DMS153 treated with DMSO at 0.1 percent for 48 hours (cell line): Measurements from ENCODE around the gene MYBPC1.
"Not testable (repeated sequence)": the region's sequence is repeated elsewhere in the genome, so short reads cannot be mapped to it uniquely, and the experiment has no call there.

Source experiments
- DNase-seq: peaks from one replicate; lab custom pipeline; 2025; ENCODE audit not compliant: unreplicated experiment; lab: John Stamatoyannopoulos, UW

Gene MYBPC1, protein sequence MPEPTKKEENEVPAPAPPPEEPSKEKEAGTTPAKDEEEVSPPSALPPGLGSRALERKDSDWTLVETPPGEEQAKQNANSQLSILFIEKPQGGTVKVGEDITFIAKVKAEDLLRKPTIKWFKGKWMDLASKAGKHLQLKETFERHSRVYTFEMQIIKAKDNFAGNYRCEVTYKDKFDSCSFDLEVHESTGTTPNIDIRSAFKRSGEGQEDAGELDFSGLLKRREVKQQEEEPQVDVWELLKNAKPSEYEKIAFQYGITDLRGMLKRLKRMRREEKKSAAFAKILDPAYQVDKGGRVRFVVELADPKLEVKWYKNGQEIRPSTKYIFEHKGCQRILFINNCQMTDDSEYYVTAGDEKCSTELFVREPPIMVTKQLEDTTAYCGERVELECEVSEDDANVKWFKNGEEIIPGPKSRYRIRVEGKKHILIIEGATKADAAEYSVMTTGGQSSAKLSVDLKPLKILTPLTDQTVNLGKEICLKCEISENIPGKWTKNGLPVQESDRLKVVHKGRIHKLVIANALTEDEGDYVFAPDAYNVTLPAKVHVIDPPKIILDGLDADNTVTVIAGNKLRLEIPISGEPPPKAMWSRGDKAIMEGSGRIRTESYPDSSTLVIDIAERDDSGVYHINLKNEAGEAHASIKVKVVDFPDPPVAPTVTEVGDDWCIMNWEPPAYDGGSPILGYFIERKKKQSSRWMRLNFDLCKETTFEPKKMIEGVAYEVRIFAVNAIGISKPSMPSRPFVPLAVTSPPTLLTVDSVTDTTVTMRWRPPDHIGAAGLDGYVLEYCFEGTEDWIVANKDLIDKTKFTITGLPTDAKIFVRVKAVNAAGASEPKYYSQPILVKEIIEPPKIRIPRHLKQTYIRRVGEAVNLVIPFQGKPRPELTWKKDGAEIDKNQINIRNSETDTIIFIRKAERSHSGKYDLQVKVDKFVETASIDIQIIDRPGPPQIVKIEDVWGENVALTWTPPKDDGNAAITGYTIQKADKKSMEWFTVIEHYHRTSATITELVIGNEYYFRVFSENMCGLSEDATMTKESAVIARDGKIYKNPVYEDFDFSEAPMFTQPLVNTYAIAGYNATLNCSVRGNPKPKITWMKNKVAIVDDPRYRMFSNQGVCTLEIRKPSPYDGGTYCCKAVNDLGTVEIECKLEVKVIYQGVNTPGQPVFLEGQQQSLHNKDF

DNA sequence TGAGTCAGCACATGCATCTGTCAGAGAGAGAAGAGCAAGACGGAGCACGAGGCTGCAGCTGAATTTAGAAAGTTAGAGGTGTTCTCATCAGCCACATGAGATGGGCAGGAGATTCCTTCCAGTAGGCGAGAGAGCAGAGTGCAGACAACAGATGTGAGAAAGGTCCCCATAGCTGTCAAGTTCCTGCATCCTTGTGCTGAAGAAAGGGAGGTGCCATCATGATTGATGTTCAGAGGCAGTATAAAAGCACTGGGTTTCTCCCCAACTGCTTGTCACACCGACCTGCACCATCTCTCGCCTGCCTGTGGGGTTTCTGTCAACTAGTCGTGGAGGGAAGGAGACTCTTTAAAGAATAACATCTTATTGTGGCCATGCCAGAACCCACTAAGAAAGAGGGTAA, at the start of gene MYBPC1:
Gene MYBPC1, plus strand, starts transcription at position 272 of the 400 bp plus-strand sequence. Its CDS starts 100 bp downstream, at position 372.
- DNase-seq, result no peak

DNA sequence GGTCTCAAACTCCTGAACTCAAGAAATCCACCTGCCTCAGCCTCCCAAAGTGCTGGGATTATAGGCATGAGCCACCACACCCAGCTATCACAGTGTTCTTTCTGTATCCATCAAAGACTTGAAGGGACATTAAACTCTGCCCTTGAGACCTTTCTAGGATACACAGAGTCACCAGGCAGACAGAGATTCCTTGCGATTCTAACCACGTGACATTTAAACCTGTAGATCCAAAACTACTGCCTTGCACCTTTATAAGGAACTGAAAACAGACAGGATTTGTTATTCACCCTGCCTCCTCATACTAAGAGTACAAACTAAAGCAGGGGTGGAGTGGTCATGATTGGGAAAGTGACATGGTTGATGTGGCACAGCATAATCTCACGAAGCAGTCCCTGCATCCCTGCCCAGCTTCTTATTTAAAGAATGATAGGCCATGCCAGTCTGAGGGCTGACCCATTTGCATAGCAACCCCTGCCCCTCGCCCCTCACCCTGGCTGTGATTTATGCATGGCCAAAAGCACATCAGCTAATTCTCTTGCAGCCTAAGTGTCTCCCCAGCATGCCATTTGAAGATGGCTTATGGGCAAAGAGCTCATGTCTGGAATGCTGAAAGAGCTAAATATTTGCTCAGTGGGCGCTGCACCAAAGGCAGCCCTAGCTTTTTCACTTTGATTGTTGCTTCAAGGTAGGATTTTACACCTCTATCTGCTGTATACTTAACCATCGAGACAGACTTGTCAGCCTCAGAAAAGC, 43.2 kb upstream of the MYBPC1 start:
- DNase-seq, result no peak

DNA sequence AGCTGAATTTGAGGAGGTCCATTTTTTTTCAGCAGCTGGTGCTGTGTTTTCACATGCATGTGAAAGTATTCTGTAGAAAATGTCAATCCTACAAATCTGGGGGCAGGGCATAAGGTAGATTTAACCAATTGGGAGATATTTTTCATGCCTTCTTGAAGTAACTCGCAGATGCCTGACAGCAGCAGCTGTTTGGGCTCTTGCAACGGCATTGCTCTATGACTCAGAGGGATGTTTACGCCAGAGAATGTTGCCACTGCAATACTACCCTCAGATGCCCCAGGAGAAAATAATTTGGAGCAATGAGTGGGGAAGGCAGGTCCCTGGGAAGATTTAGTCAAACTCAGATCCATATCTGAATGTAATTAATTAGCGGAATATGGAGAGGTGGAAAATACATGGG, 42.5 kb upstream of the MYBPC1 start:
- no peak for DNase-seq

DNA sequence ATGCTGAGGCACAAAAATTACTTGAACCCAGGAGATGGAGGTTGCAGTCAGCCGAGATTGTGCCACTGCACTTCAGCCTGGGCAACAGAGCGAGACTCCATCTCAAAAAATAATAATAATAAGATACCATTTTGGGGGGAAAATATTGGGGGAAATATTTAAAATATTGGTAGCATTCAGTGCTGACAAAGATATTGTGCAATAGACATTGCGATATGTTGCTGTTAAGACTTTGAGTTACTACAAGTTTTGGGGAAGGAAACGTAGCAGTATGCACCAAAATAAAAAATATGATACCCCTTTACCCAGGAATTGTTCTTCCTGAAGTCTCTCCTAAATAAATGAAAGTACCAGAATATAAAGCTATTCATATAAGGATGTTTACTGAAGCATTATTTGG, 37.7 kb upstream of the MYBPC1 start:
- DNase-seq, result no peak

DNA sequence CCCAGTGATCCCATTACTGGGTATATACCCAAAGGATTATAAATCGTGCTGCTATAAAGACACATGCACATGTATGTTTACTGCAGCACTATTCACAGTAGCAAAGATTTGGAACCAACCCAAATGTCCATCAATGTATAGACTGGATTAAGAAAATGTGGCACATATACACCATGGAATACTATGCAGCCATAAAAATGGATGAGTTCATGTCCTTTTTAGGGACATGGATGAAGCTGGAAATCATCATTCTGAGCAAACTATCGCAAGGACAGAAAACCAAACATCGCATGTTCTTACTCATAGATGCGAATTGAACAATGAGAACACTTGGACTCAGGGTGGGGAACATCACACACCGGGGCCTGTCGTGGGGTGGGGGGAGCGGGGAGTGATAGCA, 36.0 kb upstream of the MYBPC1 start:
- not testable (repeated sequence) for DNase-seq

DNA sequence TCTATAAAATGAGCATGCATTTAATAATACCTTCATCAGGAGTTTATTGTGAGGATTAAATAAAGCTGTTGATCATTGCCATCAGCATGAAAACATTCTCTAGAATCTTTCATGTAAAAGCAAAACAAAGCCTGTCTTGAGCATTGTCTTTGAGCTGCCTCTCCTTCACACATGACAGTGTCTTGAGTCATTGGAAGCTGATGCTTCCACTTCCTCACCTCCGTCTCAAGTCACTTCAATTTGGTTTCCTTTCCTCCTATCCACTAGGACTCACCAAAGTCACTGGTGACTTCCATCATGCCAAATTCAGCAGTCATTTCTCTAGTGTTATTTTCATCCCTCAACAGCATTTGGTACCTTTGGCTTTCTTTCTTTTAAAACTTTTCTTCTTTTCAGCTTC, 31.6 kb upstream of the MYBPC1 start:
- DNase-seq, result no peak

DNA sequence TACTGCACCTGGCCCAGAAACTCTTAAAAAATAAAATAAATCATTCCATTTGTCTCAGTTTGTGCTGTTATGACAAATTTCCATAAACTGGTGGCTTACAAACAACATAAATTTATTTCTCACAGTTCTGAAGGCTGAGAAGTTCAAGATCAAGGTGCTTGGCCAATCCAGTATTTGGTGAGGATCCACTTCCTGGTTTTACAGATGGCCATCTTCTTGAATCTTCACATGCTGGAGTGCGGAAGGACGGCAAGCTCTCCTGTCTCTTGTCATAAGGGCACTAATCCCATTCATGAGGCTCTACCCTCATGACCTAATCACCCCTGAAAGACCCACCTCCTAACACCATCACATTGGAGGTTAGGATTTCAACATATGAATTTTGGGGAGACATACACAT, 29.9 kb upstream of the MYBPC1 start:
- DNase-seq, result no peak

DNA sequence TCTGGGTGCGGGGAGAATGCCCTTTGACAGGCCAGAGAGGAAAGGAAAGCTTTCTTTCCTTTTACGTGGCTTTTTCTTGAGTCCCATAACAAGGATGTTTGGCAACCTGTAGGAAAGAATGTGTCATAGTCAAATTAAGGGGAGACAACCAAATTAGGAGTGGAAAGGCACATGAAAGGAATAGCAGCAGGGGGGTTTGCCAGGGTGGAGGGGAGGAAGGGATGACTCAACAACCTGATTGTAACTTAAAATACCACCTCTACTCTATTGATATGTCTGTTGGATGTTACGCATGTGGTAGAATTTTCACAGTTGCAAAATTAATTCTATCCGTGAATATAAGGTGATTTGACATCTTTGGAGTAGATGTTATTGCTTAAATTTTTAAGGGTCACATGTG, 28.5 kb upstream of the MYBPC1 start:
- no peak for DNase-seq

DNA sequence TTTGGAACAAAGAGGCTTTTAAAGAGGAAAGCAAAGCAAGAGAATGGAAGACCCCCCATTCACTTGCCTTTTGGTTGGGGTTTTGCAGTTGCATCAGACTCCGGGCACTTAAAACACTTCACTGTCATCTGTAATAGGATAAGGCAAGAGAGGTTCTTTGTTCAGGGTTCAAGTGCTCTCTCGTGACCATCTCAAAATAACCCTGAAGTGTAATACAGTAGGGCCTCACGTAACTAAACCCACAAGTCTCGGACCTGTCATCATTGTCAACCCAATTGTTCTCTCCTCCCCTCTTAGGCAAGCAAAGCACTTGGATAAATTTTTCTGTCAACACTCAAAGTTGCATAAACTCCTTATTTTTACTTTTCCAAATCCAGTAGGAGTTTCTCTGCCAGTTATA, 26.9 kb upstream of the MYBPC1 start:
- DNase-seq, result no peak

DNA sequence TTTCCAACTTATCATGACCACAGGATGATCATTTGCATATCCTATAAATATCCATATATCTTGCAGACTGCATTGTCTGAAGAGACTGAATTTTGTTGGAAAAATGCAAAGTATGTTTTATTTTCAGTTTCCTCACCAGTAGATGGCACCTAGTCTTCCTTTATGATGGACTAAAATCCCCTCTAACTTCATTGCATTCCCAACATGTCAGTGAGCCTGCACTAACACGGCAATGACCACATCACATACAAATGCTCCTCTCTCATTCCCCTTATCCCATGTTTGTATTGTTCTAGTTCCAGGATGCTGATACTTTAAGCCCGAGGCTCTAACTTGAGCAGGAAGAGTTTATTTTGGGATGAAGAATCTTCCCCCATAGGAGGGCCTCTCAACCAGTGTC, 24.7 kb upstream of the MYBPC1 start:
- DNase-seq, result no peak

DNA sequence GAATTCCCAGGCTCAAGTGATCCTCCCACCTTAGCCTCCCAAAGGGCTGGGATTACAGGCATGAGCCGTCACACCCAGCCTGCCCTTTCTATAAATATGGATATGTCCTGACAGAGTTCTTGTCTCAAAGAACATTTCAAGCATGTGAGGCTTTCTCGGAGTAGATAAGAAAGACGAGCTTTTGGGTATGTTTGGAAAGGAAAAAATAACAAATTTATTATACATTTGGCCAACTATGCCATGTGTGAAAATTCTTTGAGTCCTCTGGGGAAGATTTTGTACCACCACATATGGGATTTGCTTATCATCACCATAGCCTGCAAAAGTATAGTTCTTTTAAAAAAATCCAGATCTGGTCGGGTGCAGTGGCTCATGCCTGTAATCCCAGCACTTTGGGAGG, 23.7 kb upstream of the MYBPC1 start:
- no peak for DNase-seq

DNA sequence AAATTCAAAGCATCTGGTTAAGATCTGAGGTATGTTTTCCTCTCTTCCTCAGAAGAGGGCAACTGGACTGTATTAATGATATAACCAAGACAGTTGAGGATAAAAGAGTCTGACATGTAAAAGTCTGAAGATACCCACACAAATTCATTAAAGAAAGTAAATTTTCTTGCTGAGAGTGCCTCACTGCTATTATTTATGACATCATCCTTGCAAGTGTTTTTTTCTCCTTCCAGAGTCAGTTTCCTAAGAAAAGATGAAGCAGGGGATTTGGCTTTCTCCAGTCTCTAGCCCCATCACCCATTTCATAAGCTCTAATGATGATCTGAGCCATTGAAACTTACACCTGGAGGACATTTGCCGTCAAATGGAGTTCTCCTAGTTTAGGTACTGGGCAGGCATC, 21.0 kb upstream of the MYBPC1 start:
- no peak for DNase-seq

DNA sequence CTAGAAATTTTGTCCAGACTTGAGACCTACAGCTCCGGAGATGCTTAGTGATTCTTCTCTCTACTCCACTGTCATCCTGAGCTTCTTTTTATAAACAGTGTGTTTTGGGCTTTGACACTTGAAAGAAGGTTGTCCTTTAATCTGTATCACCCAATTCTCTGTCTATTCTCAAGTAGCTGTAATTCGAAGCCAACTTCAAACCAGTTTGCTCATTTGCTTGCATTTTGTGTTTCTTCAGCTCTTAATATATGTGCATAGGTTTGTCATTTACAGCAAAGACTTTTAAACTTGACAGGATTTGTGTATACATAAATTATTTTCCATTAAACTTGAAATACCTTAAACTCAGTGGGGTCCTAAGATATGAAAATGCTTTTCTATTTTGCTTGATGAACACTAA, 16.4 kb upstream of the MYBPC1 start:
- DNase-seq, result no peak

DNA sequence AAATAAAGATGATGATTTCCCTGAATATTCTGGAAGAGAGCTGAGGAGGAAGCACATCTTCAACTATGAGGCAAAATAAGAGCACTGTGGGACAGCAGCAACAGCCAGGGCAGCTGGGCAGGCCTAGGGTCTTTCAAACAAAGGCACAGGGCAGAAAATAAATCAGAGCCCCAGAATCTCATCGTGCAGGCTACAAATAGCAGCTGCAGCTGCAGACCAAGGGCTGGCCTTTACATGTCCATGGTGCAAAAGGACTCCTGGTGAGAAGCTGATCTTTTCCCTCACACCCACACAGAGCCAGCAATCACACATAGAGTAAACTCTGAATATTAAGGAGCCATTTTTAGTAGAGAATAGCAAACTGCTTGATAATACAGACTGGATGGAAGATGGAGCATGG, 13.6 kb upstream of the MYBPC1 start:
- DNase-seq, result no peak

DNA sequence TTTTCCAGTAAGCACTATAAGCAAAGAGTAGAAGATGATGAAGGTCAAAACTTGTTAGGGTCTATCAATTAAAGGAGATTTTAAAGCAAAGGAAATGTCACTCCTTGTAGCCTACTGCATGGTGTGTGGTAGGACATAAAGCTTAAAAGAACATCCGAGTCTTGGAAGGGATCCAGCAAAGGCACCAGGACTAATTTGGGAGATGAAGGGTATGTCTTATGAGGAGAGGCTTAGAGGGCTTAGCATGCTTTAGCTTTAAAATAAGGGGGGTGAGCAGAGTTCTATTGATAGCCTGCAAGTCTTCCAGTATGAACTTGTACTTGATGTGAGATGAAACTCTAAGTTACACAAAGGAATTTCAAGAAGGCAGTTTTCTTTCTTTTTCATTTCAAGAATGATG, 11.8 kb upstream of the MYBPC1 start:
- no peak for DNase-seq

DNA sequence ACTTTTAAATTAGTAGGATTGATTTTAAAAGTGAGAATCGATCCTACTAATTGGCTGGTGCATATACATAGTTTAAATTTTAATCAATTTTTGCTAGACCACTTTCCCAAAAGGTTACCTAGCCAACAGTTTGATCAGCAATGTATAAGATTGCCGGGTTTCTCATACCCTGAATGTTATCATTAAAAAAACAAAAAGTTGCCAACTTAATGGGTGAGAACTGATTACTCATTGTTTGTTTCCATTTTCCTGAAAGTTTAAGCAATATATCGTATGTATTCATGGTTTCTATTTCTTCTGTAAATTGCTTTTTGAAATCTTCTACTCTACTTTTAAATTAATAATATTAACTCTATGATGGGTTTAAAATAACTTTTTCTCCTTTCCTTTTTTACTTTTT, 4.4 kb upstream of the MYBPC1 start:
- no peak for DNase-seq

DNA sequence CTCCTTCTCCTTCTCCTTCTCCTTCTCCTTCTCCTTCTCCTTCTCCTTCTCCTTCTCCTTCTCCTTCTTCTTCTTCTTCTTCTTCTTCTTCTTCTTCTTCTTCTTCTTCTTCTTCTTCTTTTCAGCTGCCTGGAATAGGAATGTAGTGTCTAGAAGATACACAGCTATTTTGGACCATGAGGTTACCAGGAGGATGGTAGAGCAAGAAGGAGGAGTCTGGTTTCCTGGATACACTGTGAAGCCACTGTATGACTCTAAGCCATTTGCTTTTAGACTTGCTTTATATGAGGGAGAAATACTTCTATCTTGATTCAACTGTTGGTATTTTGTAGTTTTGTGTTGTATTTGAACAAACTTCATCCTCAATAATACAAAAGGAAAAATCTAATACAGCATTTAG, 3.0 kb upstream of the MYBPC1 start:
- no peak for DNase-seq

DNA sequence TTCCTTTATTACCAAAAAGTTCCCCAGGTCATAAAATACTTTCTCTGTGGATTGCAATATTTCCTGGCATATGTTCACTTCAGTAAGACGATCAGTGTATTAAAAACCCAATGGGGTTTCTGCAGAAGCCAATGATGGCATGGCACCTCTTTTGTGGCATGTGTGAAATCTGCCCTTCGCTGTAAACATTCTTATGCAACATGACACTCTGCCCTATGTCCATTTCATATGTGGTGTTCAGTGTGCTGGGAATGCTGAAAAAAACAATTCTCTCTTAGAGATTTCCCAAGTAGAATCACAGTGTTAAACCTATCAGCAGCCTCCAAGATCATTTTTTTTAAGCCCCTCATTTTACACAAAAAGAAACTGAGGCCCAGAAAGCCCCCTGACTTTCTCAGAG, 2.3 kb upstream of the MYBPC1 start:
- no peak for DNase-seq

DNA sequence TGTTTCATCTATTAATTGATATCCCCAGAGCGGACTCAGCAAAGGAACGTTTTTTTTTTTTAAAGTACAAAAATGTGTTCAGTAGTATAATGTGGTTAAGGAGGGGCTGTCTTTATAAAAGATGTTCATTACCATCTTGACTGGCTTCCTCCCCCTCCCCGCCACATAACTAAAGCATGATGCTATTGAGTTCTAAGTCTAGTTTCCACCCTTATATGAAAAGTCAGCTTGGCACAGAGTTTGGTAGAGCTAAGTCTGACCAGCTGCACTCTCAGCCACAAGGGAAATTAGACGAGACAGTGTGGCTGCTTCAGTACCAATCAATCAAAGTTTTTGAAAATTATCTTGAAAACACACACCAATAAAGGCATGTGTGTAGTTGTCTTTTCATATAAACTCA, 1.9 kb upstream of the MYBPC1 start:
- DNase-seq, result no peak

DNA sequence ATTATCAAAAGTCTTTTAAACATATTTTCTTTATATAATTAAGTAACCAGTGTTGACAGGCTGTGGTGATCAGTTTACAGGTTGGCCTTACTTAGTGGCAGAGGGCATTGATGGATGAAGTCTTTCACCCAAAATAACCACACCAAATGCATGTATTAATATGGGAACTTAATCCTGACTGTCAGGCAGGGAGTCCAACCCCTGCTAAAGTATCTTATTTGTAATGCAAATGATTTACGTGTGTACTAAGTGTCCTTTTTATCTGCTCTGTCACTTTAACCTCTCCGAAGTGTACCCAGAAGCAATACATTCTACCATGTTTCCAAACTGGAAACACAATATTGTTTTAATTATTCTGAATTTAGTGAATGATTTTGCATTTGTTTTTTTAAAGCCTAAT, 1.4 kb downstream of the MYBPC1 start:
- DNase-seq, result no peak

DNA sequence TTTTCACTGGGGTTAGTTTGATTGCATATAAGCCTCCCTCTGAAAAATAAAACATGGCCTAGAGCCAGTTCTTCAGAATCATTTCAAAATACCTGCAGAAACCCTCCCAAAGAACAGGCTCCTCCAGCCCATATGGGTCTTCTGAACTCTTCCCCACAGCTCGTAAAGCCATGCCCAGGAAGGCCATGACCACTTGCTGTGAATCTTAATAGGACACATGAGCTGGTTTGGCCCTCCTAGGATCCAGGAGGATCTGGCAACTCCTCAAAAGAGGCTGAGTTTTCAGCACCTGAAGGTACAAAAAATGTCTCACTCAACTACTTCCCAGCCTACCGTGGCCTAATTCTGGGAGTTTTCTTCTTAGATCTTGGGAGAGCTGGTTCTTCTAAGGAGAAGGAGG, 2.4 kb downstream of the MYBPC1 start:
- DNase-seq, result no peak
